Activated CD8-positive, alpha-beta T cell treated with anti-CD3 and anti-CD28 coated beads for 36 hours (primary cell): ENCODE measurements around the gene QTRT2. TPM values are rescaled to one million over a fixed set of nuclear protein-coding genes. Genes with fewer than 3 reads are reported as not detected.

ENCODE experiments used
- ATAC-seq: fragments of 200-7000 bp; cut with Tn5 transposase; one replicate; pipeline ENCODE4 v1.10.0; 2021; ENCODE audit warnings: mild to moderate bottlenecking, moderate library complexity
- CTCF ChIA-PET: fragments of 350-600 bp; sonication (Branson Sonifier 250); formaldehyde crosslinking; loops from one replicate; lab custom pipeline; 2021; ENCODE audit warnings: antibody characterized with exemption; lab: Charles Lee
- POLR2A ChIA-PET: fragments of 350-600 bp; sonication (Branson Sonifier 250); formaldehyde crosslinking; loops from one replicate; lab custom pipeline; 2021; ENCODE audit warnings: antibody characterized with exemption; lab: Charles Lee
- DNase-seq: peaks from one replicate; pipeline ENCODE4 v3.0.0-alpha.2; 2020
- H3K27ac Mint-ChIP-seq: one replicate; pipeline ENCODE4 v1.8.0; 2021; ENCODE audit warnings: mild to moderate bottlenecking, mixed read lengths
- H3K27me3 Mint-ChIP-seq: one replicate; pipeline ENCODE4 v1.8.0; 2021; ENCODE audit warnings: mixed read lengths
- H3K36me3 Mint-ChIP-seq: one replicate; pipeline ENCODE4 v1.8.0; 2021; ENCODE audit warnings: low read depth, mixed read lengths
- H3K4me1 Mint-ChIP-seq: one replicate; pipeline ENCODE4 v1.8.0; 2021; ENCODE audit warnings: low read depth, mixed read lengths
- H3K4me3 Mint-ChIP-seq: one replicate; pipeline ENCODE4 v1.8.0; 2021; ENCODE audit warnings: mild to moderate bottlenecking, moderate library complexity, mixed read lengths
- H3K9me3 Mint-ChIP-seq: one replicate; pipeline ENCODE4 v1.8.0; 2021; ENCODE audit warnings: mixed read lengths
- CTCF ChIP-seq: fragments of 200-600 bp; IDR thresholded peaks from one replicate; pipeline ENCODE4 v1.8.0; 2022; ENCODE audit warnings: antibody characterized with exemption, mild to moderate bottlenecking
- intact Hi-C: fragments of 100-400 bp; cut with micrococcal nuclease; formaldehyde crosslinking; loops from one replicate; pipeline ENCODE4 v1.10.0; 2022
- total RNA-seq, 2 experiments: library from RNA; stranded (reverse); gene quantifications; one replicate each; pipeline ENCODE4 v1.2.3, GENCODE V29; 2021

QTRT2 gene
- total RNA-seq, 2 experiments from 2014 or later, result 31.6 to 36.8 TPM

GRCh38 chr3:114103858-114104257, 47.3 kb downstream of the QTRT2 start:
- Mint-ChIP-seq H3K4me3 (no peak overlapping the region), H3K27me3 (peaks cover 2% of the 10 kb centered on the region), H3K9me3 (no peaks in the 10 kb centered on the region), H3K27ac (no peak overlapping the region), H3K4me1 (no peaks in the 10 kb centered on the region), H3K36me3 (no peaks in the 10 kb centered on the region)
- ATAC-seq (no peak), DNase-seq (no peak)
- intact Hi-C loops, result no loop called here
- no peak for TF ChIP-seq CTCF
- ChIA-PET CTCF (no interaction called here), POLR2A (no interaction called here)

- Mint-ChIP-seq H3K4me3 (no peak overlapping the region), H3K36me3 (no peaks in the 10 kb centered on the region), H3K9me3 (no peaks in the 10 kb centered on the region), H3K27me3 (peaks cover 3% of the 10 kb centered on the region), H3K4me1 (no peaks in the 10 kb centered on the region), H3K27ac (no peak overlapping the region)
- no peak for TF ChIP-seq CTCF
- ChIA-PET CTCF (interaction anchor here (1.1 kb wide), 1 partner anchor 23 kb away, joined by 3 read pairs; no protein-coding TSS in a partner anchor), POLR2A (no interaction called here)
- intact Hi-C loops, result no loop called here
- DNase-seq (no peak), ATAC-seq (no peak)
Observed at GRCh38 chr3:114104414-114104813, 47.9 kb downstream of the QTRT2 start.

GRCh38 chr3:114108137-114108536, 51.6 kb downstream of the QTRT2 start:
- no peak for ATAC-seq
- intact Hi-C loops, result no loop called here
- CTCF ChIA-PET, result interaction anchor here (1.3 kb wide), 1 partner anchor 264 kb away, joined by 3 read pairs; no protein-coding TSS in a partner anchor
- Mint-ChIP-seq H3K9me3 (no peaks in the 10 kb centered on the region), H3K36me3 (no peaks in the 10 kb centered on the region), H3K4me3 (no peak overlapping the region), H3K4me1 (no peaks in the 10 kb centered on the region), H3K27me3 (peaks cover 5% of the 10 kb centered on the region), H3K27ac (no peak overlapping the region)
- TF ChIP-seq CTCF, result no peak
- POLR2A ChIA-PET, result no interaction called here
- no peak for DNase-seq

- DNase-seq (no peak), ATAC-seq (no peak)
- intact Hi-C loops, result no loop called here
- Mint-ChIP-seq H3K4me3 (no peak overlapping the region), H3K27ac (no peak overlapping the region), H3K36me3 (no peaks in the 10 kb centered on the region), H3K4me1 (no peaks in the 10 kb centered on the region), H3K9me3 (no peaks in the 10 kb centered on the region), H3K27me3 (peaks cover 5% of the 10 kb centered on the region)
- ChIA-PET CTCF (no interaction called here), POLR2A (no interaction called here)
- no peak for TF ChIP-seq CTCF
Observed at GRCh38 chr3:114110439-114110838, 53.9 kb downstream of the QTRT2 start.

GRCh38 chr3:114111060-114111770, 54.7 kb downstream of the QTRT2 start:
- CTCF ChIA-PET, result no interaction called here
- TF ChIP-seq CTCF, result no peak

More at GRCh38 chr3:114111060-114111770, 54.7 kb downstream of the QTRT2 start:
- peaks cover 5% of the 10 kb centered on the region for H3K27me3 Mint-ChIP-seq
- H3K4me3 Mint-ChIP-seq, result no peak overlapping the region
- no peaks in the 10 kb centered on the region for H3K36me3 Mint-ChIP-seq
- intact Hi-C loops, result no loop called here
- H3K4me1 Mint-ChIP-seq, result no peaks in the 10 kb centered on the region
- H3K27ac Mint-ChIP-seq, result no peak overlapping the region
- POLR2A ChIA-PET, result no interaction called here
- ATAC-seq (no peak), DNase-seq (no peak)
- H3K9me3 Mint-ChIP-seq, result no peaks in the 10 kb centered on the region
